Ascending aorta (tissue), 2 donors: ENCODE results near the gene CNMD. TPM values are rescaled to one million over a fixed set of nuclear protein-coding genes. Genes with fewer than 3 reads are reported as not detected.
"Not testable (repeated sequence)": the region's sequence is repeated elsewhere in the genome, so short reads cannot be mapped to it uniquely, and the experiment has no call there.

ENCODE experiments used
- DNase-seq, 2 donors: peaks; one replicate each; pipeline ENCODE4 v3.0.0-alpha.2; 2019; ENCODE audit warnings: low spot score in 2 of 2
- H3K27ac ChIP-seq, 2 donors: fragments of 200-600 bp; sonication (generic); one replicate each; pipeline ENCODE4 v1.5.1; 2016 to 2017; ENCODE audit warnings: mild to moderate bottlenecking in 1 of 2
- H3K27me3 ChIP-seq: fragments of 200-600 bp; sonication (generic); one replicate; pipeline ENCODE4 v1.5.1; 2017
- H3K36me3 ChIP-seq, 2 donors: fragments of 200-600 bp; sonication (generic); one replicate each; pipeline ENCODE4 v1.5.1; 2016
- H3K4me1 ChIP-seq, 2 donors: fragments of 200-600 bp; sonication (generic); one replicate each; pipeline ENCODE4 v1.5.1; 2016 to 2017; ENCODE audit warnings: mild to moderate bottlenecking in 1 of 2
- H3K4me3 ChIP-seq, 2 donors: fragments of 200-600 bp; sonication (generic); one replicate each; pipeline ENCODE4 v1.5.1; 2016 to 2017; ENCODE audit warnings: mild to moderate bottlenecking in 1 of 2
- H3K9me3 ChIP-seq, 2 donors: fragments of 200-600 bp; sonication (generic); one replicate each; pipeline ENCODE4 v1.5.1; 2016
- intact Hi-C: fragments of 100-400 bp; cut with DNase I; formaldehyde crosslinking; loops from one replicate; pipeline ENCODE4 v1.15.1; 2023
- total RNA-seq: library from RNA; depleted of rRNA; stranded (reverse); fragments of >200 nt; gene quantifications from one replicate; pipeline ENCODE4 v1.1.0, GENCODE V29; 2016
- TF ChIP-seq, protein P1 (sequence below), 3 experiments: fragments of 200-600 bp in 2 of 3; fragments of 450-650 bp in 1 of 3; sonication (generic) in 2 of 3; IDR thresholded peaks; one replicate each; pipeline ENCODE4 v1.5.1; 2016 to 2019; ENCODE audit warnings: antibody characterized with exemption in 3 of 3, mild to moderate bottlenecking in 1 of 3, moderate library complexity in 1 of 3

The CNMD gene
- total RNA-seq, 1 donor from 2014 or later = not detected

DNA sequence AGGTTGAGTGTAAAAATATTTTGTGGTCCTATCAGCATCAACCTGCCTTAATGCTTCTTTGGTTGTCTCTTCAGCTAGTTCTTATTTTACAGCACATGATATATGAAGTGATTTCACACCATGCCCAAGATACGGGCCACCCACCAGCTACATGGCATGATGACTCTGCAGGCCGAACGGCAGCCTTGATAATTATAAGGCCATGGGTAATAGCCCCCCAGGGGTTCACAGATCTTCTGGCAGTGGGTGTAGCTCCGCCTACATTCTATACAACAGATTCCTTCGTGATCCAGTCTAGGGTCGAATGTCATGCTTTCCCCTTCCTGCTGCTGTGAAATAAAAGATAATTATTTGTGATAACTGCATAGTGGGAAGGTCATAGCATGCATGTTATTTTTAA lies 36.1 kb downstream of the CNMD start:
- TF ChIP-seq, protein P1, sequence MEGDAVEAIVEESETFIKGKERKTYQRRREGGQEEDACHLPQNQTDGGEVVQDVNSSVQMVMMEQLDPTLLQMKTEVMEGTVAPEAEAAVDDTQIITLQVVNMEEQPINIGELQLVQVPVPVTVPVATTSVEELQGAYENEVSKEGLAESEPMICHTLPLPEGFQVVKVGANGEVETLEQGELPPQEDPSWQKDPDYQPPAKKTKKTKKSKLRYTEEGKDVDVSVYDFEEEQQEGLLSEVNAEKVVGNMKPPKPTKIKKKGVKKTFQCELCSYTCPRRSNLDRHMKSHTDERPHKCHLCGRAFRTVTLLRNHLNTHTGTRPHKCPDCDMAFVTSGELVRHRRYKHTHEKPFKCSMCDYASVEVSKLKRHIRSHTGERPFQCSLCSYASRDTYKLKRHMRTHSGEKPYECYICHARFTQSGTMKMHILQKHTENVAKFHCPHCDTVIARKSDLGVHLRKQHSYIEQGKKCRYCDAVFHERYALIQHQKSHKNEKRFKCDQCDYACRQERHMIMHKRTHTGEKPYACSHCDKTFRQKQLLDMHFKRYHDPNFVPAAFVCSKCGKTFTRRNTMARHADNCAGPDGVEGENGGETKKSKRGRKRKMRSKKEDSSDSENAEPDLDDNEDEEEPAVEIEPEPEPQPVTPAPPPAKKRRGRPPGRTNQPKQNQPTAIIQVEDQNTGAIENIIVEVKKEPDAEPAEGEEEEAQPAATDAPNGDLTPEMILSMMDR (IDR thresholded peaks at IDR 0.05) = no peak
- intact Hi-C loops = no loop called here
- Histone ChIP-seq H3K27ac (no peak overlapping the region), H3K9me3 (no peaks in the 10 kb centered on the region), H3K4me3 (no peak overlapping the region), H3K36me3 (no peaks in the 10 kb centered on the region), H3K27me3 (no peaks in the 10 kb centered on the region), H3K4me1 (no peaks in the 10 kb centered on the region)
- no peak for DNase-seq

DNA sequence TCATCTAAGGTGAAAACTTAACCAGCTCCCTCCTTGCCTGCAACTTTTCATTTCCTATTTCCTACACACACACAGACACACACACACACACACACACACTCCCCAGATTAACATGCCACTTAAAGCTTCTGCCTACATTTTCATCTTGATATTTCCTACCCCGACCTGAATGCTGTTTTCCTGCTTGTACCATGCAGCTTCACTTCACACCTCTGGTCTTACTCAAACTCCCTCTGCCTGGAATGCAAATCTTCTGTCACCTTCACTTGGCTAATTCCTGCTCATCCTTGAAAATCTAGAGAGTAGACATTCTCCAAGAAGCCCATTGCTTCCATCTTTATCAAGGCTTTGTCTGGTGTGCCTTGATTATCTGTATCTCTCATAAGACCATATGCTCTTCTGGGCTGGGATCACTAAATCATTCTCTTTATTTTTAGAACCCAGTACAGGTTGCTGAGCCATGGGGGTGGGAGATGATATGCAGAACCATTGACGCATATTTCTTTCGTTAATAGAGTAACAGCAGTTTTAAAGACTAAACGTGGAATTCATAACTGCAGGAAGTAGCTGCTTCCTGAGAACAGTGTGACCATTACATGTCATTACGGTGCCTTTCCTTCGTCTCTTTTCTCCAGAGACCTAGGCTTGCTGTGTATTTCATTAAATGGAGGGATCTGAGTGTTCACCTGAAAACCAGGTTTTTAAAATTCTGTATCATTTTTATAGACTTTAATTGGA lies 37.7 kb downstream of the CNMD start:
- intact Hi-C loops = no loop called here
- H3K4me1 ChIP-seq = no peaks in the 10 kb centered on the region
- no peak overlapping the region for H3K27ac ChIP-seq
- no peaks in the 10 kb centered on the region for H3K9me3 ChIP-seq
- H3K36me3 ChIP-seq = peaks cover 0 to 6% of the 10 kb centered on the region in 2 donors
- H3K4me3 ChIP-seq = no peak overlapping the region
- TF ChIP-seq, protein P1 (IDR thresholded peaks at IDR 0.05) = no peak
- no peaks in the 10 kb centered on the region for H3K27me3 ChIP-seq
- no peak for DNase-seq

DNA sequence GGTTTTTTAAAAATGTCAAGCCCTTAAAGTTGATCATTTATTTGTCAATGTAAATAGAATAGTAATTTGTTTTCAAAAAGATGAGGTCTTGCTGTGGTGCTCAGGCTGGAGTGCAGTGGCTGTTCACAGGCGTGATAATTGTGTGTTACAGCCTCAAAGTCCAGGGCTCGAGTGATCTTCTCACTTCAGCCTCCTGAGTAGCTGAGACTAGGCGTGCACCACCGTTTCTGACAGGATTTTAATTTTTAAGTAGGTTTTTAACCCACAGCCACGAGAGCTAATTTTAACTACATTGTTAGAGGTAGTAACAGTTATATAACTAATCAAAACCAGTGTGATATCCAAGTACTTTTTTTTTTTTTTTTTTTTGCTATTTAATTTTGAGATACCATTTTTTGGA lies 43.1 kb downstream of the CNMD start:
- Histone ChIP-seq H3K27ac (no peak overlapping the region), H3K27me3 (no peaks in the 10 kb centered on the region), H3K4me3 (no peak overlapping the region), H3K36me3 (peaks cover 0 to 12% of the 10 kb centered on the region in 2 donors), H3K4me1 (no peaks in the 10 kb centered on the region), H3K9me3 (no peaks in the 10 kb centered on the region)
- DNase-seq = no peak
- intact Hi-C loops = no loop called here
- TF ChIP-seq, protein P1 (IDR thresholded peaks at IDR 0.05) = no peak

DNA sequence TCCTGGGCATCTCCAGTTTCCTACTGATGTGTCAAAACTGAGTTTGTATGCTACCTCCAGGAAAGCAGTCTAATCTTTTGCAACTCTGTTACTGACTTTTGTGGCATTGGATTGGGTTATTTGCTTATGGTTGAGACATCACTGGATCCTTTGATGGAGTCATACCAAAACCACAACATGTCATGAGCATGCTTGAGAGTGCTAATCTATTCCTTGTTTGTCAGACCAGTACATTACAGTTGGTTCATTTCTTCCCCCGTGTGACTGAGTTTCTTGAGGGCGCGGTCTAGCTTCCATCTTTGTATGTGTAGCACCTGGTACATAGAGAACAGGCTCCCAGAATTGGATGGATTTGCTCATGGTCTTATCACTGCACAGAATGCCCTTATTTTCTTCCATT lies 43.8 kb downstream of the CNMD start:
- intact Hi-C loops = no loop called here
- peaks cover 1 to 19% of the 10 kb centered on the region in 2 donors for H3K36me3 ChIP-seq
- H3K9me3 ChIP-seq = no peaks in the 10 kb centered on the region
- DNase-seq = no peak
- H3K4me3 ChIP-seq = no peak overlapping the region
- H3K27me3 ChIP-seq = no peaks in the 10 kb centered on the region
- H3K27ac ChIP-seq = no peak overlapping the region
- TF ChIP-seq, protein P1 (IDR thresholded peaks at IDR 0.05) = no peak
- no peaks in the 10 kb centered on the region for H3K4me1 ChIP-seq

DNA sequence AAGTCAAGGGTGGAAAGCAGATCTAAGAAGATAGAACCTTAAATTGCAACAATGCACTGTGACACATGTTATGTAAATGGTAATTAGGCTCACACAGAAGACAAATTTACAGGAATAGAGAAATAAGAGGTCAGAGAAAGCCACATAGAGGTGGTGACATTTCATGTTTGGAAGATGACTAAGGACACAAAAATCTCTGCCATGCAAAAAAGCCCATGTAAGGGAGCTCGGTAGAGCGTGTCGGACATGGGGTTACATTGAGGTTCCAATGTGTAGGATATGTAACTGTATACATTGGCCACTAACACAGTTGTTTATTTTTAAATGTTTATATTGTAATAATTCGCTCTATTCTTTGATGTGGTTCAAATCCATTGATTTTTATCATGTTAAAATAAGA lies 53.2 kb downstream of the CNMD start:
- no peaks in the 10 kb centered on the region for H3K9me3 ChIP-seq
- peaks cover 37 to 80% of the 10 kb centered on the region in 2 donors for H3K36me3 ChIP-seq
- no peaks in the 10 kb centered on the region for H3K4me1 ChIP-seq
- intact Hi-C loops = no loop called here
- no peak overlapping the region for H3K27ac ChIP-seq
- no peak for DNase-seq
- H3K4me3 ChIP-seq = no peak overlapping the region
- TF ChIP-seq, protein P1 (IDR thresholded peaks at IDR 0.05) = no peak
- no peaks in the 10 kb centered on the region for H3K27me3 ChIP-seq

DNA sequence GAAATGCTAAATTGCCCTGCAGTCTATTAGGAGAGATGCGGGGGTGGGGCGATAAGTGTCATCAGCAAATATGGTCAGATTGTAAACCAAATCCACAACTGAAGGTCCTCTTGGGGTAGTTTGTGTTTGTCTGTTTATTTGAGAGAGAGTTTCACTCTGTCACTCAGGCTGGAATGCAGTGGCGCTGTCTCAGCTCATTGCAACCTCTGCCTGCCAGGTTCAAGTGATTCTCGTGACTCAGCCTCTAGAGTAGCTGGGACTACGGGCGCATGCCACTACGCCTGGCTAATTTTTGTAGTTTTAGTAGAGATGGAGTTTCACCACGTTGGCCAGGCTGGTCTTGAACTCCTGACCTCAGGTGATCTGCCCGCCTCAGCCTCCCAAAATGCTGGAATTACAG lies 53.8 kb downstream of the CNMD start:
- H3K4me3 ChIP-seq, H3K9me3 ChIP-seq, intact Hi-C loops, H3K4me1 ChIP-seq, H3K27ac ChIP-seq, H3K27me3 ChIP-seq, DNase-seq: not testable (repeated sequence)
- peaks cover 36 to 79% of the 10 kb centered on the region in 2 donors for H3K36me3 ChIP-seq
